ENCODE data around the gene ADAMTS12. TPM values are rescaled to one million over a fixed set of nuclear protein-coding genes. Genes with fewer than 3 reads are reported as not detected.

The ADAMTS12 gene
- total and polyA plus RNA-seq, 8 donors = 0.31 to 4.2 (median 0.40) TPM

- intact Hi-C loops (cut with DNase I) = no loop called here
- FAIRE-seq = no peak
- 66 to 80% methylated on average over 7 of the region's 7 CpGs for WGBS, 2 donors
Observed at GRCh38 chr5:33639474-33639873, 252.3 kb downstream of the ADAMTS12 start.

GRCh38 chr5:33637011-33637410, 254.8 kb downstream of the ADAMTS12 start:
- H3K9me3 ChIP-seq = no peaks in the 10 kb centered on the region
- H3K27me3 ChIP-seq = no peaks in the 10 kb centered on the region
- H3K36me3 ChIP-seq = no peaks in the 10 kb centered on the region
- FAIRE-seq (no peak), ATAC-seq (no peak), DNase-seq (no peak)
- no peak overlapping the region for H3K27ac ChIP-seq
- no peaks in the 10 kb centered on the region for H3K4me1 ChIP-seq
- intact Hi-C loops (cut with DNase I) = no loop called here
- 46 to 71% methylated on average over 3 of the region's 3 CpGs for WGBS, 2 donors
- no peak for TF ChIP-seq CTCF (IDR thresholded peaks at IDR 0.05)
- H3K4me3 ChIP-seq = no peak overlapping the region

More at GRCh38 chr5:33639474-33639873, 252.3 kb downstream of the ADAMTS12 start:
- no peak overlapping the region for H3K27ac ChIP-seq
- no peaks in the 10 kb centered on the region for H3K9me3 ChIP-seq
- no peak for TF ChIP-seq CTCF (IDR thresholded peaks at IDR 0.05)
- H3K4me3 ChIP-seq = no peak overlapping the region
- no peaks in the 10 kb centered on the region for H3K4me1 ChIP-seq
- no peaks in the 10 kb centered on the region for H3K36me3 ChIP-seq
- no peaks in the 10 kb centered on the region for H3K27me3 ChIP-seq
- ATAC-seq (no peak), DNase-seq (no peak)

GRCh38 chr5:33635582-33635981, 256.2 kb downstream of the ADAMTS12 start:
- intact Hi-C loops (cut with DNase I) = no loop called here
- Histone ChIP-seq H3K27ac (no peak overlapping the region), H3K4me1 (no peaks in the 10 kb centered on the region), H3K27me3 (no peaks in the 10 kb centered on the region), H3K36me3 (no peaks in the 10 kb centered on the region), H3K4me3 (no peak overlapping the region), H3K9me3 (no peaks in the 10 kb centered on the region)
- ATAC-seq (no peak), FAIRE-seq (no peak), DNase-seq (no peak)
- WGBS, 2 donors = 20 to 22% methylated on average over 3 of the region's 3 CpGs
- no peak for TF ChIP-seq CTCF (IDR thresholded peaks at IDR 0.05)

- DNase-seq = no peak
- intact Hi-C loops (cut with DNase I) = no loop called here
- no peak overlapping the region for H3K4me3 ChIP-seq
- no peaks in the 10 kb centered on the region for H3K36me3 ChIP-seq
- WGBS, 2 donors = 84 to 89% methylated on average over 2 of the region's 2 CpGs
- H3K27ac ChIP-seq = no peak overlapping the region
- H3K9me3 ChIP-seq = no peaks in the 10 kb centered on the region
- no peak for FAIRE-seq
- H3K27me3 ChIP-seq = no peaks in the 10 kb centered on the region
- no peak for TF ChIP-seq CTCF (IDR thresholded peaks at IDR 0.05)
- no peaks in the 10 kb centered on the region for H3K4me1 ChIP-seq
- ATAC-seq = no peak
Observed at GRCh38 chr5:33633699-33634098, 258.1 kb downstream of the ADAMTS12 start.

GRCh38 chr5:33631786-33632185, 260.0 kb downstream of the ADAMTS12 start:
- ATAC-seq (no peak), DNase-seq (no peak), FAIRE-seq (no peak)
- Histone ChIP-seq H3K9me3 (no peaks in the 10 kb centered on the region), H3K36me3 (no peaks in the 10 kb centered on the region), H3K4me3 (no peak overlapping the region), H3K4me1 (no peaks in the 10 kb centered on the region), H3K27me3 (no peaks in the 10 kb centered on the region), H3K27ac (no peak overlapping the region)
- WGBS, 2 donors = 72% methylated on average over 1 of the region's 1 CpG
- no peak for TF ChIP-seq CTCF (IDR thresholded peaks at IDR 0.05)
- intact Hi-C loops (cut with DNase I) = no loop called here
